DND-41 (cell line): Measurements from ENCODE around the gene SZRD1.
A peak's percentile ranks its signal among the peaks of the same experiment; 100 is the strongest.

Source experiments
- ATAC-seq: fragments of 200-7000 bp; cut with Tn5 transposase; 3 replicates; pipeline ENCODE4 v1.9.1; 2021; ENCODE audit warnings: low read depth; ENCODE audit not compliant: insufficient read depth
- DNase-seq: peaks from one replicate; pipeline ENCODE4 v3.0.0-alpha.2; 2020
- H2AFZ ChIP-seq: 2 replicates; pipeline ENCODE4 v1.6.0; 2012; ENCODE audit warnings: low read depth, low read length
- H3K27ac ChIP-seq: 2 replicates; pipeline ENCODE4 v1.5.1; 2012; ENCODE audit warnings: low read length, inconsistent platforms
- H3K27me3 ChIP-seq: fragments of 200-600 bp; sonication (generic); 2 replicates; pipeline ENCODE4 v1.6.0; 2012; ENCODE audit warnings: low read length, mild to moderate bottlenecking, inconsistent platforms; ENCODE audit not compliant: insufficient read depth, poor library complexity
- H3K36me3 ChIP-seq: 2 replicates; pipeline ENCODE4 v1.5.1; 2012; ENCODE audit warnings: low read length, inconsistent platforms; ENCODE audit not compliant: insufficient read depth
- H3K4me1 ChIP-seq: 2 replicates; pipeline ENCODE4 v1.5.1; 2012; ENCODE audit warnings: mild to moderate bottlenecking, low read length; ENCODE audit not compliant: insufficient read depth
- H3K4me2 ChIP-seq: 2 replicates; pipeline ENCODE4 v1.6.0; 2012; ENCODE audit warnings: mild to moderate bottlenecking, moderate library complexity, low read length, inconsistent platforms; ENCODE audit not compliant: insufficient read depth
- H3K4me3 ChIP-seq, 2 experiments: fragments of 200-600 bp in 1 of 2; shearing (Covaris generic) in 1 of 2; 2 replicates each; pipeline ENCODE4 v1.5.1; 2012 to 2016; ENCODE audit warnings: inconsistent platforms in 2 of 2, low read length in 2 of 2, mild to moderate bottlenecking in 2 of 2, low read depth in 1 of 2, moderate library complexity in 1 of 2
- H3K79me2 ChIP-seq: 2 replicates; pipeline ENCODE4 v1.6.0; 2012; ENCODE audit warnings: low read length, inconsistent platforms; ENCODE audit not compliant: insufficient read depth
- H3K9ac ChIP-seq: 2 replicates; pipeline ENCODE4 v1.6.0; 2012; ENCODE audit warnings: low read depth, mild to moderate bottlenecking, inconsistent platforms, low read length, moderate library complexity
- H3K9me3 ChIP-seq: 2 replicates; pipeline ENCODE4 v1.5.1; 2012; ENCODE audit warnings: low read length, moderate library complexity, mild to moderate bottlenecking, inconsistent platforms; ENCODE audit not compliant: insufficient read depth, severe bottlenecking
- H4K20me1 ChIP-seq: 2 replicates; pipeline ENCODE4 v1.6.0; 2012; ENCODE audit warnings: low read length; ENCODE audit not compliant: insufficient read depth
- EZH2 ChIP-seq: IDR thresholded peaks from 3 replicates; pipeline ENCODE4 v1.6.1; 2012; ENCODE audit warnings: borderline replicate concordance, low read depth, mild to moderate bottlenecking, moderate library complexity, low read length, inconsistent platforms; ENCODE audit not compliant: severe bottlenecking
- TF ChIP-seq, protein P1 (sequence below): IDR thresholded peaks from 2 replicates; pipeline ENCODE4 v1.5.1; 2012; ENCODE audit warnings: borderline replicate concordance, low read length, moderate library complexity, mild to moderate bottlenecking; ENCODE audit not compliant: poor library complexity, severe bottlenecking; ENCODE audit errors: extremely low read depth

The SZRD1 gene

DNA sequence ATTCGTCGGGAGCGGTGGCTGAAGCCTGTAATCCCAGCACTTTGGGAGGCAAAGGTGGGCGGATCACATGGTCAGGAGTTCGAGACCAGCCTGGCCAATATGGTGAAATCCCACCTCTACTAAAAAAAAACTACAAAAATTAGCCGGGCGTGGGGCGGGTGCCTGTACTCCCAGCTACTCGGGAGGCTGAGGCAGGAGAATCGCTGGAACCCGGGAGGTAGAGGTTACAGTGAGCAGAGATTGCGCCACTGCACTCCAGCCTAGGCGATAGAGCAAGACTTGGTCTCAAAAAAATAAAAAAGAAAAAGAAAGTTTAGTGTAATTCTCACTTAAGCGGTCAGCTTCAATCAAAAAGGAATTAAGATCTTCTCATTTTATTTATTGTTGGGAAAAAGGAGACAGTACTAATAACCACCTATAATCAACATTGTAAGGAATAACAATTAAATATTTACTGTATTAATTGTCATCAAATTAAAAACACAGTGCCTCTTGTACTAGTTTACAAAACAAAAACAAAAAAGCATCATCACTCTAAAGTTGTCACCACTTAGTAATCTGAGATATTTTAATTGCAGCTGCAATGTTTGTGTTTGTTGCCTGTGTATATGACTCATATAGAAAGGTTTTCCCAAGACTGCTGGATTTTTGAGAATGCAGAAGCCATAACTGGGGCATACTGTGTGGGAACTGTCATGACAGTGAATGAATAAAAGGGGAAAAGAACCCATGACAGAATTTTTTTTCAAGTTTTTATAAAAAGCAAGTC lies 18.4 kb upstream of the SZRD1 start:
- Histone ChIP-seq H3K27ac (no peak overlapping the region), H4K20me1 (peaks cover 6% of the 10 kb centered on the region; the same call in 1 of the 2 replicates), H3K9me3 (no peaks in the 10 kb centered on the region), H3K4me2 (no peak overlapping the region), H2AFZ (no peak overlapping the region), H3K36me3 (peaks cover 4% of the 10 kb centered on the region; the same call in 1 of the 2 replicates), H3K79me2 (peaks cover 94% of the 10 kb centered on the region), H3K4me1 (peaks cover 30% of the 10 kb centered on the region), H3K4me3 (no peak overlapping the region), H3K9ac (no peak overlapping the region; the same call in 1 of the 2 replicates), H3K27me3 (no peaks in the 10 kb centered on the region)
- TF ChIP-seq EZH2: no peak
- TF ChIP-seq, protein P1, sequence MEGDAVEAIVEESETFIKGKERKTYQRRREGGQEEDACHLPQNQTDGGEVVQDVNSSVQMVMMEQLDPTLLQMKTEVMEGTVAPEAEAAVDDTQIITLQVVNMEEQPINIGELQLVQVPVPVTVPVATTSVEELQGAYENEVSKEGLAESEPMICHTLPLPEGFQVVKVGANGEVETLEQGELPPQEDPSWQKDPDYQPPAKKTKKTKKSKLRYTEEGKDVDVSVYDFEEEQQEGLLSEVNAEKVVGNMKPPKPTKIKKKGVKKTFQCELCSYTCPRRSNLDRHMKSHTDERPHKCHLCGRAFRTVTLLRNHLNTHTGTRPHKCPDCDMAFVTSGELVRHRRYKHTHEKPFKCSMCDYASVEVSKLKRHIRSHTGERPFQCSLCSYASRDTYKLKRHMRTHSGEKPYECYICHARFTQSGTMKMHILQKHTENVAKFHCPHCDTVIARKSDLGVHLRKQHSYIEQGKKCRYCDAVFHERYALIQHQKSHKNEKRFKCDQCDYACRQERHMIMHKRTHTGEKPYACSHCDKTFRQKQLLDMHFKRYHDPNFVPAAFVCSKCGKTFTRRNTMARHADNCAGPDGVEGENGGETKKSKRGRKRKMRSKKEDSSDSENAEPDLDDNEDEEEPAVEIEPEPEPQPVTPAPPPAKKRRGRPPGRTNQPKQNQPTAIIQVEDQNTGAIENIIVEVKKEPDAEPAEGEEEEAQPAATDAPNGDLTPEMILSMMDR: no peak
- ATAC-seq (no peak), DNase-seq (no peak)

DNA sequence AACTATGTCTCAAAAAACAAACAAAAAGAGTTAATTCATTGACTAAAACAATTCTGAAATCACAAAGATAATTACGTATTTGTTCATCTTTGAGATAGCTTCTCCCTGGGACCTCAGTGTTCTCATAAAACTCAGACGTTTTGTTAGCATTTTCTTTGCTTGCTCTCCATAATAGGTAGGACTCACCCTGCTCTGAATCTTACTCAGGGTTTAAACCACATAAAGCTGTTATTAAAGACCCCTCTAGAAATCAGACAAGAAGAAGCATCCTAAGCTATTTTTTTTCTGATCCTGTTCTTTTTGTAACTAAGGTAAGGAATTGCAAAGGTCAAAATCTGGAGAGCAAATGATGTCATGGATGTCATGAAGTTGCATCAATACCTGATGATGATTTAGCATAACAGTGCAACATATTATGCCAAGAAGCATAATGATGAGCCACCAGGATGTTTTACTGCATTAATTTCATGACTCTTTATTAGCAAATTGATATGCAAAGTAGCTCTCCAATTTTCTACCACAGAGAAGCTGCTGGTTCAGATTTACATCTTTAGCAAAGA lies 17.1 kb upstream of the SZRD1 start:
- Histone ChIP-seq H3K4me1 (peaks cover 32% of the 10 kb centered on the region), H3K27me3 (no peaks in the 10 kb centered on the region), H2AFZ (no peak overlapping the region), H3K4me2 (peak overlapping the region; percentile 73), H3K27ac (no peak overlapping the region), H3K36me3 (peaks cover 4% of the 10 kb centered on the region; the same call in 1 of the 2 replicates), H3K9me3 (no peaks in the 10 kb centered on the region), H3K79me2 (peaks cover 81% of the 10 kb centered on the region), H4K20me1 (peaks cover 6% of the 10 kb centered on the region; the same call in 1 of the 2 replicates), H3K4me3 (no peak overlapping the region; a peak in 1 of 4 replicates), H3K9ac (0 out of 2 replicates have a peak overlapping the region, but pooled peaks have one; percentile 72)
- DNase-seq (no peak), ATAC-seq (no peak)
- no peak for TF ChIP-seq EZH2
- TF ChIP-seq, protein P1: no peak

DNA sequence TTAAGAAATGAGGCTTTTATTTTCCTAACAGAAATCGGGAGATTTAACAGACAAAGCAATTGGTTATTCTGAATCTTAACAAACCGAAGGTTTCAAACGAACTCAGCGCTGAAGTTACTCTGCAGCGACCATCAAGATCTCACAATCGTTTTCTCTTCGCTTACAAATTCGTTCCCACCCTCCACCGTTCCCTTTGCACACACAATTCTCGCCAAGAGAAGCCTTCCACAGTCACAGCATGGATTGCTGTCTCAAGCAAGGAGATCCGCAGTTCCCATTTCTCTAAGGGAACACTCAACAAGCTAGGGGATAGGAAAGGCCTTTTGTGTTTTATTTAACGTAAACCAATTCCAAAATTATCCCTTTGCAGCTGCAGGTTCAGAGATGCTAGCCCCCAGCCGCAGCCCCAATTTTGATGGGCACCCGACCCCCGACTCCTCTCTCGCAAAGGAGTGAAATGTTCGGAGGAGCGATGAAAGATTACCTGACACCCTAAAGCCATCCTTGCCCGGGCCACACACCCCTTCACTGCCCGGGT lies 15.5 kb upstream of the SZRD1 start:
- H4K20me1 ChIP-seq: peaks cover 4% of the 10 kb centered on the region; the same call in 1 of the 2 replicates
- H3K9ac ChIP-seq: peak overlapping the region; percentile 72
- H3K27ac ChIP-seq: peak overlapping the region; percentile 84
- H3K27me3 ChIP-seq: no peaks in the 10 kb centered on the region
- peaks cover 66% of the 10 kb centered on the region for H3K79me2 ChIP-seq
- H3K9me3 ChIP-seq: no peaks in the 10 kb centered on the region
- DNase-seq: peak; percentile 21
- TF ChIP-seq EZH2: no peak
- TF ChIP-seq, protein P1: no peak
- peak overlapping the region; percentile 98 to 99 for H3K4me3 ChIP-seq
- peak overlapping the region; percentile 73 for H3K4me2 ChIP-seq
- peaks cover 32% of the 10 kb centered on the region for H3K4me1 ChIP-seq
- H3K36me3 ChIP-seq: peaks cover 4% of the 10 kb centered on the region; the same call in 1 of the 2 replicates
- peak overlapping the region; percentile 97 for H2AFZ ChIP-seq
- no peak for ATAC-seq
